Activated CD8-positive, alpha-beta memory T cell treated with anti-CD3 and anti-CD28 coated beads, Interleukin-2, amount 50 U/mL, for 4 hours (primary cell): ENCODE data around the gene CEBPZ.

Source experiments
- DNase-seq: peaks from one replicate; pipeline ENCODE4 v3.0.0-alpha.2; 2020

The CEBPZ gene

DNA sequence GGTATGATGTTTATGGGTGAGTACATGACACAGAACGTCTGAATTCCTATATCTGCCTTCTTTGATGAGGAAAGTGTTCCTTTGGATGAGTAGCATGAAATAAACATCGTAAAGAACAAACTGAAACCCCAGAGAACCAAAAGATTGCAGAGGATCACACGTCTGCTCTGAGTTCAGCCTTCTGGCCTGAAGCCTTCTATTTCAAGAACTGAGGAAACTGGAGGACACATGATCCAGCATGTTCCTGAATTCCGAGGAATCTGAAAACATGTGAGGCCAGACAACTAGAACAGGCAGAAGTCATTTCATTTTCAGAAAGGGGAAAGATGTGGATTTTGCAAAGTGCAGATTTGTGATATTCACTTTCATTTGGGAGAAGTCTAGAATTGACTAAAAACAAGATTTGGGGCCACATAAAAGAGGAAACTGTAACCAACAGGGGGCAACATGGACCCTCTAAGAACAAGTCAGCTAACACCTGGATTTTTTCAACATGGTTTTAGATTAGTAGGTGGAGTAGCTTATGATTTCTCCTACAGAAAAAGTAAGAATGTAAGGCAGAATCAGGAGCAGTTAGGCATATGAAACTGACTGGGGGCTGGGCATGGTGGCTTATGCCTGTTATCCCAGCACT lies 51.3 kb downstream of the CEBPZ start:
- no peak for DNase-seq

DNA sequence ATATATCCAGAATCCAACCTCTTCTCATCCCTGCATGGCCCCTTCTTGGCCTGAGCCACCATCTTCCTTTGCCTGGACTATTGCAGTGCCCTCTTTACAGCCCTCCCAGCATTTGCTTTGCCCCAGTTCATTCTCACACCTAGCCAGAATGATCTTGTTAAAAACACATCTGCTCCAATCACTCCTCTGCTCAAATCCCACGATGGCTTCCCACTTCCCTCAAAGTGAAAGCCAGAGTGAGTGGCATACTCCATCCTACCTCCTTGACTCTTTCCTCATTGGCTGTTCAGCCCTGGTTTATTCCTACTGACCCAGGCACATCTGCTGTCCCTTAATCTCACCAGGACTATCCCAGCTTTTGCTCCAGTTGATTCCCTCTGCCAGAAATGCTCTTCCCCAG lies 57.7 kb downstream of the CEBPZ start:
- DNase-seq: no peak

DNA sequence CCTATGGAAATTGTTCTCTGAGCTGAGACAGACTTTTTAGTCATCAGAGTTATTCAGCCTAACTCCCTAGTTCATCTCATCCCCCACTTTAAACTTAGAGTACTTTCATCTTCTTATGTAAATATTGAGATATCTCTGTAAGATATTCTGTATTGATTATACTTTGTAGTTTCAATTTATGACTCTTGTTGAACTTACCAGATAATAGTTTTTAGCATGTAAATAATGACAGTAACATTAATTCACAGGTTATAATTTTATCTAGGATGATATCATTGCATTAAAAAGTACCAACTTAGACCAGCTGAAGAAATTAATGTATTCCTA lies 59.8 kb downstream of the CEBPZ start:
- DNase-seq: no peak

DNA sequence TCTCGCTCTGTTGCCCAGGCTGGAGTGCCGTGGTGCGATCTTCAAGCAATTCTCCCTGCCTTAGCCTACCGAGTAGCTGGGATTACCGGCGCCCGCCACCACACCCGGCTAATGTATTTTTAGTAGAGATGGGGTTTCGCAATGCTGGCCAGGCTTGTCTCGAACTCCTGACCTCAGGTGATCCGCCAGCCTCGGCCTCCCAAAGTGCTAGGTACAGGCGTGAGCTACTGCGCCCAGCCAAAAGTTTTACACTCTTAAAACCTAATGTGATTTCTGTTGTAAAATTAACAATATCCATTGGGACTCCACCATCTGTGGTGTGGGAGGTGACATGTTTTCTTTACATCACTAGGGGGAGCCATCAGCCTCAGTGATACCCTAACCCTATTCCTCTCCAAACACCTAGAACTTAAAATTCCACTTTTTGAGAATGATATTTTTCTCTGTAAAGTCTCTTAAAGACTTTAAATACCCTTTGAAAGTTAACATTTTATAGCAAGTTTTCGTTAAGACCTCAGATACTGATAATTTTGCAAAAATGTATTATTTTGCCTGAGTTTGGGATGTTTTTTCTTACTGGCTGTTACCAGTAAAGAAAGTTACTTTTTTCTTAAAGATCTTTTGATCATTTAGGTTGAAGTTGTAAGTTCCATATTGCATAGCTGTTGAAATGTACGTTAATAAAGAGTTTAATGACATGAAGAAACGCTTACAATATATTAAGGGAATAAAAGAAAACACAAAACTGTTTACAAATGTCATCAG lies 63.0 kb downstream of the CEBPZ start:
- DNase-seq: no peak

DNA sequence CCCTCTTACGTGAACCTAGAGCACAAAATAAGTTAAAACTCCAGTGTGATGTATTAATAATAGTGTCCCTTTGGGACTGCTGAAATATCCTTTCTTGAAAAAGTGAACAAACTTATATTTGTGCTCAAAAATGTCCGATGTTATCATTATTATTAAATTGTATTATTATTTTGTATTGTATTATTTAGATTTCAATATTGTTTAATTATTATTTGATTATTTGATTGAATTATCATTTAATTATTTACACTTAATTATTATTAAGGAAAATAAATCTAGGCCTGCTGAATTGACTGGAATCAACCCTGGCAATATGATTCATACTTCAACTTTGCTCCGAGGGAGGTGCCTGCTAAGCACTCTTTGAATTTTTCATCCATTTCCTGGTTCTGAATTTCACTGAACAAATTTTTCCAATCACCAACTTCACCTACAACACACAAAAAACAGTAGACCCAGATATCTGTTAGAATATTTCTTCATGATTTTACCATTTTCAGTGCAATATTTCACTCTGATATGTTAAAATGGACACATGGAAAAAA lies 63.7 kb downstream of the CEBPZ start:
- DNase-seq: no peak

DNA sequence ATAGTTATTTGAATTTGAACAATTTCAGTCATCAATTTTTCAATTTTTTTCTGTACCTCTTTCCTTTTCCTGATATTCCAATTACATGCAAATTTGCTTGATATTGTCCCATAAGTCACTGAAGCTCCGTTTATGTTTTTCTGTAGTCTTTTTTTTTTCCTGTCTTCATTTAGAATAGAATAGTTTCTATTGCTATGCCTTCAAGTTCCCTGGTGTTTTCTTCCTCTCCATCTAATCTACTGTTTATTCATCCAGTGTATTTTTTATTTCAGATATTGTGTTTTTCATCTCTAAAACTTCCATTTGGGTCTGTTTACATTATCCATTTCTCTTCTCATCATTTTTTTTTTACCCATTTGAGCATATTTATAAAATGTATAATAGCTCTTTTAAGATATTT lies 66.6 kb downstream of the CEBPZ start:
- DNase-seq: no peak

DNA sequence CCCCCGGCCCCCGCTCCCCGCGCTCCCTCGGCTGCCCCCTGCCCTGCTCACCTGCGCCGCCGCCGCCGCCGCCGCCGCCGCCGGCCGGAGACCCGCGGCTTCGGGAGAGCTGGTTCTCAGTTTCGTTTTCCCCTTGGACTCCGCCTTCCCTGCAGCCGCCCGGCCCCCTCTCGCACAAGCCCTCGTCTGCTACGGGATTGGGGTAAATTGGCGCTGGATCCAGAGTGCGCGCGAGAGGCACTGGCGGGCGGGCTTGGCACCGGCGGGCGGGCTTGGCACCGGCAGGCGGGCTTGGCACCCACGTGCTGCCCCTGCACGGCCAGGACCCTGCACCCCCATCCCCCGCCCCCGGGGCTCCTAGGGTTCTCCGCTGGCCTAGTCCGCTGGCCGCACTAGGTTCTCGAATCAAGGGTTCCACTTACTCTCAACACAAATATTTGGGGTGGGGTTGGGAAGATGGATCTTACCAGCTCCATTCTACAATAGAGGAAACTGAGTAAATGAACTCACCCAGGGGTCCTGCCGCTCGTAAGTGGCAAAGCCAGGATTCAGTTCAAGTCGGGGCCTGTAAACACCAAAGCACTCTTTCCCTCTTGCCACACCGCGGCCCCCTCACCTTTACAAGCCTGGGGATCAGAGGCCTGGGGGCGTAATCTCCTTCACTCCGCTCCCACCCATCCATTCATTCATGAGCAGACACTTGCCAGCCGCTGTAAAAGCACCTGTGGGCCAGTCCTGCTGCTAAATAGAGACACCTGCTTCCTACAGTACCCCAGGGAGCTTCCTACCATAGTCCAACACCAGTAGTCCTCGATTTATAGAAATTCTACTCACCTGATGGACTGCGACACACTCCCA lies 74.3 kb downstream of the CEBPZ start, which contains the start of gene EIF2AK2:
Gene EIF2AK2 (minus strand): TSS at position 124 of the 858 bp plus-strand sequence. CDS start 9,174 bp downstream, outside the sequence.
- DNase-seq: peak; percentile 79

DNA sequence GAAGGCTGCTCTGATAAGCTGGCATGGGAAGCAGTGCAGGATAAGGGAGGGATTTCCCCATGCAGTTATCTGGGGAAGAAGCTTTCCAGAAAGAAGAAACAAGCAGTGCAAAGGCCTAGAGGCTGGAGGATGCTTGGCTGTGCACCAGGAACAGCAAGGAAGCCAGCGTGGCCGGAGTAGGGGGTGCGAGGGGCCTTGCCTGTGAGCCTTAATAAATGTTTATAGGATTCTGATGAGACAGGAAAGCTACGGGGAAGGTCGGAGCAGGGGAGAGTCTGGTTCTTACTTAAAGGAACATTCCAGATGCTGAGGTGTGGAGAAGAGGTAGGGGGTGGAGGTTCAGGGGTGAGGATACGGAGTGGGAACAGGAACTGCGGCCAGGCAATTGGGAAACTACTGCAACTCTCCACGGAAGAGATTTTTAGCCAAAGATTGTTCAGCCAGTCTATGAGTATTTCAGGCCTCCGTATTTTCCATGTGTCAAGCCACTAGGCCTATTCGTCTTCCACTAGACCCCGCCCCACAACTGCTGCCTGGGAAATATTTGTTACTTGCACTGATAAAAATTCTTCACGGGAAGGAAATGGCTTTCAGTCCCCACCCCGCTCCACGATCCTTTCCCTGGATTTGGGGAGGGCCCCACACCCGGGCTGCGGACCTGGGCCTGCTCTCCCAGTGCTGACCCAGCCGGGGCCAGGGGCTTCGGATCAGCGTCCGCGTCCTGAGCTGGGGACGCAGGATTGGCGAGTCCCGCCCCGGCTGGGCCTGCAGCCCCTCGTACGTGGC lies 75.1 kb downstream of the CEBPZ start:
- peak; percentile 15 for DNase-seq

DNA sequence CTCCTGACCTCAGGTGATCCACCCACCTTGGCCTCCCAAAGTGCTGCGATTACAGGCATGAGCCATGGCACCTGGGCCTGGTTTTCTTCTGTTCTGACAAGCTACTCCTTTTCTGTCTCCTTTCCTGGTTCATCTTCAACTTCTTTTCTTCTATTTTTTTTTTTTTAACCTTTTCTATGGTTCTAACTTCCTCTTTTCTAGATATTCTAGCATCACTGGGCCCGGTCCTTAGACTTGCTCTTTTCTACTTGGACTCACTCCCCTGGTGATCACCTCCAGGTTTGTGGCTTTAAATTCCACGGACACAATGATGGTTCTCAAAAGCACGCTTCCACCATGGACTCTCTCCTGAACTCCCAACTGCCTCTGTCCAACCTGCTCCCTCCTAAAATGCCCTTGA lies 76.6 kb downstream of the CEBPZ start:
- DNase-seq: no peak

DNA sequence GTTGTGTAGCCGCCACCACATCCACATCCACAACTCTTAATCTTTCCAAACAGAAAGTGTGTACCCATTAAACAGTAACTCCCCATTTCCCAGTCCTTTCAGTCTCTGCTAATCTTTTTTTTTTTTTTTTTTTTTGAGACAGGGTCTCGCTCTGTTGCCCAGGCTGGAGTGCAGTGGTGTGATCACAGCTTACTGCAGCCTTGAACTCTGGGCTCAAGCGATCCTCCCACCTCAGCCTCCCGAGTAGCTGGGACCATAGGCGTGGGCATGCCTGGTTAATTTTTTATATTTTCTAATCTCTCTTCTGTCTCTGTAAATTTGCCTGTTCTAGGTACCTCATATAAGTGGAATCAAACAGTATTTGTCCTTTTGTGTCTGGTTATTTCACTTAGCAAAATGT lies 78.2 kb downstream of the CEBPZ start:
- DNase-seq: no peak
